ENCODE data around the gene TCEA3.

DNA sequence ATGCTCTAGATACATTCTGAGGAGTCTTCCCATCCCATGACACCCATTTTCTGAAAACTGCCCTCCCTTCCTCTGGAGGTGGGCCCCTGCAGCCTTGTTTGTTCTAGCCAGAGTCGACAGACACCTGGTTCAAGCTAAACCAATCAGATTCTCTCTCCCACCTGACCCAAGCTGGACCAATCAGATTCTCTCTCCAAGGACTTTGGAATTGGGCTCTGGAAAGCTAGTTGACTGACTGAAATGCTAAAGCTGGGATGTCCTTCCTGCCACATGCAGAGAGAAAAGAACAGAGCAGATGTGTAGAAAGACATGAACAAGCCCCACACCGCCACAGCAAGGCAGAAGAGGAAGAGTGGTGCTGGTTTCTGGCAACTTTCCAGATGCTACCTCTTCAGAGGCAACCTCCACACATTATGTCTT, 34.8 kb upstream of the TCEA3 start:
- no peak for TF ChIP-seq CTCF (IDR thresholded peaks at IDR 0.05; ENCODE audit: extremely low read depth in 1 of 2, insufficient read depth in 1 of 2, low read depth in 1 of 2, low read length in 2 of 2)
- no peak for TF ChIP-seq POLR2A (IDR thresholded peaks at IDR 0.05; ENCODE audit: low read depth, low read length)
- no peak for TF ChIP-seq MAX (IDR thresholded peaks at IDR 0.05; ENCODE audit: insufficient read depth, insufficient read length)
- no peak for TF ChIP-seq POLR2AphosphoS5 (IDR thresholded peaks at IDR 0.05; ENCODE audit: insufficient read depth, low read depth, low read length)
- TF ChIP-seq MYC (IDR thresholded peaks at IDR 0.05; ENCODE audit: low read depth, low read length), result no peak
- no peak for TF ChIP-seq EZH2 (IDR thresholded peaks at IDR 0.05; ENCODE audit: borderline replicate concordance, low read depth, low read length, severe bottlenecking)
- no peak for TF ChIP-seq FOS (IDR thresholded peaks at IDR 0.05; ENCODE audit: borderline replicate concordance, insufficient read depth, low read length)
- TF ChIP-seq JUN (IDR thresholded peaks at IDR 0.05; ENCODE audit: borderline replicate concordance, insufficient read depth, insufficient read length, low read depth), result no peak
